SK-N-SH treated with all-trans-retinoic acid at 6 μM for 48 hours (cell line): ENCODE measurements around the gene FEN1.

Experiments
- ATAC-seq: fragments of 200-7000 bp; cut with Tn5 transposase; 3 replicates; pipeline ENCODE4 v1.9.1; 2020; ENCODE audit warnings: mild to moderate bottlenecking, moderate library complexity
- ARNTL ChIP-seq: fragments of 450-650 bp; formaldehyde crosslinking; IDR thresholded peaks from 2 replicates; pipeline ENCODE4 v1.5.0; 2020; ENCODE audit warnings: low read depth, mild to moderate bottlenecking, moderate library complexity, borderline replicate concordance
- BACH2 ChIP-seq: fragments of 250-450 bp; sonication (Bioruptor Pico); IDR thresholded peaks from 2 replicates; pipeline ENCODE4 v1.9.0; 2021; ENCODE audit warnings: mild to moderate bottlenecking, borderline replicate concordance
- GLIS3 ChIP-seq: fragments of 250-450 bp; sonication (Bioruptor Pico); IDR thresholded peaks from 2 replicates; pipeline ENCODE4 v1.5.0; 2020; ENCODE audit warnings: mild to moderate bottlenecking, moderate library complexity
- OSR1 ChIP-seq: fragments of 250-450 bp; sonication (Bioruptor Pico); IDR thresholded peaks from 2 replicates; pipeline ENCODE4 v1.8.0; 2022; ENCODE audit warnings: moderate library complexity, mild to moderate bottlenecking, inconsistent platforms
- PPARA ChIP-seq: fragments of 250-450 bp; sonication (Bioruptor Pico); IDR thresholded peaks from 2 replicates; pipeline ENCODE4 v1.5.0; 2020; ENCODE audit warnings: mild to moderate bottlenecking, borderline replicate concordance
- RARB ChIP-seq: fragments of 250-450 bp; sonication (Bioruptor Pico); IDR thresholded peaks from 2 replicates; pipeline ENCODE4 v1.8.0; 2021; ENCODE audit warnings: mild to moderate bottlenecking, moderate library complexity
- SNAI2 ChIP-seq: fragments of 250-450 bp; sonication (Bioruptor Pico); IDR thresholded peaks from 2 replicates; pipeline ENCODE4 v1.5.0; 2020; ENCODE audit warnings: mild to moderate bottlenecking, moderate library complexity
- TCF4 ChIP-seq: fragments of 250-450 bp; sonication (Bioruptor Pico); IDR thresholded peaks from 2 replicates; pipeline ENCODE4 v1.8.0; 2021; ENCODE audit warnings: mild to moderate bottlenecking, moderate library complexity, borderline replicate concordance
- TOX ChIP-seq: fragments of 250-450 bp; sonication (Bioruptor Pico); IDR thresholded peaks from 2 replicates; pipeline ENCODE4 v1.8.0; 2021; ENCODE audit warnings: mild to moderate bottlenecking, moderate library complexity, borderline replicate concordance
- ZC3H10 ChIP-seq: fragments of 250-450 bp; sonication (Bioruptor Pico); IDR thresholded peaks from 2 replicates; pipeline ENCODE4 v1.5.1; 2021; ENCODE audit warnings: mild to moderate bottlenecking, moderate library complexity
- ZFP3 ChIP-seq: fragments of 250-450 bp; sonication (Bioruptor Pico); IDR thresholded peaks from 2 replicates; pipeline ENCODE4 v1.5.0; 2020; ENCODE audit warnings: mild to moderate bottlenecking, moderate library complexity
- ZFP30 ChIP-seq: fragments of 450-650 bp; formaldehyde crosslinking; IDR thresholded peaks from 2 replicates; pipeline ENCODE4 v1.5.0; 2022; ENCODE audit warnings: mild to moderate bottlenecking, moderate library complexity
- ZNF565 ChIP-seq: fragments of 450-650 bp; formaldehyde crosslinking; conservative IDR thresholded peaks from 2 replicates; pipeline ENCODE4 v1.5.0; 2020; ENCODE audit warnings: low read depth, mild to moderate bottlenecking, moderate library complexity
- ZNF70 ChIP-seq: fragments of 450-650 bp; formaldehyde crosslinking; IDR thresholded peaks from 2 replicates; pipeline ENCODE4 v1.5.0; 2020; ENCODE audit warnings: mild to moderate bottlenecking, moderate library complexity
- ZNF8 ChIP-seq: fragments of 450-650 bp; formaldehyde crosslinking; IDR thresholded peaks from 2 replicates; pipeline ENCODE4 v1.5.0; 2020; ENCODE audit warnings: mild to moderate bottlenecking, moderate library complexity
- TF ChIP-seq, protein P1 (sequence below): fragments of 250-450 bp; sonication (Bioruptor Pico); IDR thresholded peaks from 2 replicates; pipeline ENCODE4 v1.8.0; 2020; ENCODE audit warnings: mild to moderate bottlenecking, moderate library complexity, borderline replicate concordance
- TF ChIP-seq, protein P2 (sequence below): fragments of 250-450 bp; sonication (Bioruptor Pico); IDR thresholded peaks from 2 replicates; pipeline ENCODE4 v1.5.1; 2021; ENCODE audit warnings: mild to moderate bottlenecking, moderate library complexity
- TF ChIP-seq, protein P3 (sequence below): fragments of 250-450 bp; sonication (Bioruptor Pico); IDR thresholded peaks from 2 replicates; pipeline ENCODE4 v1.5.1; 2020; ENCODE audit warnings: low read depth, mild to moderate bottlenecking, moderate library complexity
- TF ChIP-seq, protein P4 (sequence below): fragments of 250-450 bp; sonication (Bioruptor Pico); IDR thresholded peaks from 2 replicates; pipeline ENCODE4 v1.5.0; 2020; ENCODE audit warnings: mild to moderate bottlenecking, moderate library complexity

The FEN1 gene

DNA sequence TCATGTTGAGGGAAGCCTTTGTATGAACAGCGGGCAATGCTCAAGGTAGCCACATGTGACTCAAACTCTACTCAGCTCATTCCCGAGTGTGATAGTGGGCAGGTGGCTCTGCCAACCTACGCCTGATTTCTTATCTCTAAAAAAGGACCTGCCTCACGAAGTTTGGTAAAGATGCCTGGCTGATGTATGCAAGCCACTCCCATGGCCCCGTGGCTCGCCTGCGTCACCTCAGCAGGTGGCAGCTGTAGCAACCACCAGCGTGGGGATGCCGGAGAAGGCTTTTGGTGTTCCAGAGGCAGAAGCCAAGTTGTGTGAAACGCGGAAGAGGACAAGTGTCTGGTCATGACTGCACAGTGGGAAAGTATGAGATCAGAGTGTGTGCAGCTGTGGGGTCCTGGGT lies 40.8 kb downstream of the FEN1 start (continued):
- TF ChIP-seq, protein P1, sequence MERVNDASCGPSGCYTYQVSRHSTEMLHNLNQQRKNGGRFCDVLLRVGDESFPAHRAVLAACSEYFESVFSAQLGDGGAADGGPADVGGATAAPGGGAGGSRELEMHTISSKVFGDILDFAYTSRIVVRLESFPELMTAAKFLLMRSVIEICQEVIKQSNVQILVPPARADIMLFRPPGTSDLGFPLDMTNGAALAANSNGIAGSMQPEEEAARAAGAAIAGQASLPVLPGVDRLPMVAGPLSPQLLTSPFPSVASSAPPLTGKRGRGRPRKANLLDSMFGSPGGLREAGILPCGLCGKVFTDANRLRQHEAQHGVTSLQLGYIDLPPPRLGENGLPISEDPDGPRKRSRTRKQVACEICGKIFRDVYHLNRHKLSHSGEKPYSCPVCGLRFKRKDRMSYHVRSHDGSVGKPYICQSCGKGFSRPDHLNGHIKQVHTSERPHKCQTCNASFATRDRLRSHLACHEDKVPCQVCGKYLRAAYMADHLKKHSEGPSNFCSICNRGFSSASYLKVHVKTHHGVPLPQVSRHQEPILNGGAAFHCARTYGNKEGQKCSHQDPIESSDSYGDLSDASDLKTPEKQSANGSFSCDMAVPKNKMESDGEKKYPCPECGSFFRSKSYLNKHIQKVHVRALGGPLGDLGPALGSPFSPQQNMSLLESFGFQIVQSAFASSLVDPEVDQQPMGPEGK (CRISPR knock-in tag): no peak
- TF ChIP-seq ZC3H10 (CRISPR knock-in tag) (no peak), TOX (CRISPR knock-in tag) (no peak), TCF4 (CRISPR knock-in tag) (no peak), OSR1 (CRISPR knock-in tag) (no peak), GLIS3 (CRISPR knock-in tag) (no peak)

DNA sequence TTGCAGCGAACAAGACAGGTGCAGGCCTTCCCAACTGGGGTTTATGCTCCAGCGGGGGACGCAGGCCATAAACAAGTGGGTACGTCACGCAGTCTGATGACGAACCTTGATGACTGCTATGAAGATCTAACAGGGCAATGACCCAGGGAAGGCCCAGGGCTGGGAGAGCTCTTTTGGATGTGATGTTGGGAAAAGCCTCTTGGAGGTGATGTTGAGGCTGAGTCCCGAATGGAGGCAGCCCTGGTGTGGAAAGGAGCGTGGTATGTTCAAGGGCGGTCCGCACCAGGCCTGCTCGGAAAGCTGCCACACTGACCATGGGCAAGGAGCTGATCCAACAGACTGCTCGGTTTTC lies 41.2 kb downstream of the FEN1 start:
- ATAC-seq: no peak
- TF ChIP-seq ZFP30 (CRISPR knock-in tag): no peak
- TF ChIP-seq, protein P2, sequence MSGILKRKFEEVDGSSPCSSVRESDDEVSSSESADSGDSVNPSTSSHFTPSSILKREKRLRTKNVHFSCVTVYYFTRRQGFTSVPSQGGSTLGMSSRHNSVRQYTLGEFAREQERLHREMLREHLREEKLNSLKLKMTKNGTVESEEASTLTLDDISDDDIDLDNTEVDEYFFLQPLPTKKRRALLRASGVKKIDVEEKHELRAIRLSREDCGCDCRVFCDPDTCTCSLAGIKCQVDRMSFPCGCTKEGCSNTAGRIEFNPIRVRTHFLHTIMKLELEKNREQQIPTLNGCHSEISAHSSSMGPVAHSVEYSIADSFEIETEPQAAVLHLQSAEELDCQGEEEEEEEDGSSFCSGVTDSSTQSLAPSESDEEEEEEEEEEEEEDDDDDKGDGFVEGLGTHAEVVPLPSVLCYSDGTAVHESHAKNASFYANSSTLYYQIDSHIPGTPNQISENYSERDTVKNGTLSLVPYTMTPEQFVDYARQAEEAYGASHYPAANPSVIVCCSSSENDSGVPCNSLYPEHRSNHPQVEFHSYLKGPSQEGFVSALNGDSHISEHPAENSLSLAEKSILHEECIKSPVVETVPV (CRISPR knock-in tag): no peak
- TF ChIP-seq TCF4 (CRISPR knock-in tag): no peak
- no peak for TF ChIP-seq RARB (CRISPR knock-in tag)
- TF ChIP-seq, protein P3, sequence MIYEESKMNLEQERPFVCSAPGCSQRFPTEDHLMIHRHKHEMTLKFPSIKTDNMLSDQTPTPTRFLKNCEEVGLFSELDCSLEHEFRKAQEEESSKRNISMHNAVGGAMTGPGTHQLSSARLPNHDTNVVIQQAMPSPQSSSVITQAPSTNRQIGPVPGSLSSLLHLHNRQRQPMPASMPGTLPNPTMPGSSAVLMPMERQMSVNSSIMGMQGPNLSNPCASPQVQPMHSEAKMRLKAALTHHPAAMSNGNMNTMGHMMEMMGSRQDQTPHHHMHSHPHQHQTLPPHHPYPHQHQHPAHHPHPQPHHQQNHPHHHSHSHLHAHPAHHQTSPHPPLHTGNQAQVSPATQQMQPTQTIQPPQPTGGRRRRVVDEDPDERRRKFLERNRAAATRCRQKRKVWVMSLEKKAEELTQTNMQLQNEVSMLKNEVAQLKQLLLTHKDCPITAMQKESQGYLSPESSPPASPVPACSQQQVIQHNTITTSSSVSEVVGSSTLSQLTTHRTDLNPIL (CRISPR knock-in tag): no peak

DNA sequence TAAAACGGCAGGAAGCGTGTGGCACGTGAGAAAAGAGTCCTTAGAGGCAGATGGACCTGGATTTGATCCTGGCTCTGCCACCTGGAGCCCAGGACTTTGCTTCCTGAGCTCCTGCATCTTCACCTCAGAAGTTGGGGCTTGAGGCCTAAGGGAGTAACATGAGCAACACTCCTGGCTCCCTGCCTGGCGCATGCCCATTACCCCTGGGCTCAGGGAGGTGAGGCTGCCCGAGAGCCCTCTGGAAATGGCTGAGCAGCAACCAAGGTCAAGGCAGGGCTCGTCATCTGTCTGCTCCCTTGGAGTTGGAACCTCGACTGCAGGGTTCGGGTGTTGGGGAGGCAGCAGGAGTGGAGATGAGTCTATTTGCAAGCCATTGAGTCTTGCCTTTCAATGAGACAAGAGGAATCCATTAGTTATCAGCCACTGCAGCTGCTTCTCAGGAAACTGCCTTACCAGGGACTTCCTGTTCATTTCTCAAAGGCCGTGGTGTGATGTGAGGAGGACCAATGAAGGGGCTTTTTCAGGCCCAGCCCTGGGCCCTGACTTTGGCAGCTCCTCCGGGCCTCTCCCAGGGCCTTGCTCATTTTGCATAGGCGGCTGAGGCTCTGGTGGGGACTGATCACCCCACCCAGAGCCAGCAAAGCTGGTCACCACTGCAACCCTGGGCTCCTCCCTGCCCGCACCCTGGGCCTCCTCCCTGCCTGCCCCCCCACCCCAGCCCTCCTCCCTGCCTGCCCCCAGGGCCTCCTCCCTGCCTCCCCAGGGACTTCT lies 41.8 kb downstream of the FEN1 start:
- peak; percentile 55 for ATAC-seq
- no peak for TF ChIP-seq OSR1 (CRISPR knock-in tag)
- TF ChIP-seq, protein P4, sequence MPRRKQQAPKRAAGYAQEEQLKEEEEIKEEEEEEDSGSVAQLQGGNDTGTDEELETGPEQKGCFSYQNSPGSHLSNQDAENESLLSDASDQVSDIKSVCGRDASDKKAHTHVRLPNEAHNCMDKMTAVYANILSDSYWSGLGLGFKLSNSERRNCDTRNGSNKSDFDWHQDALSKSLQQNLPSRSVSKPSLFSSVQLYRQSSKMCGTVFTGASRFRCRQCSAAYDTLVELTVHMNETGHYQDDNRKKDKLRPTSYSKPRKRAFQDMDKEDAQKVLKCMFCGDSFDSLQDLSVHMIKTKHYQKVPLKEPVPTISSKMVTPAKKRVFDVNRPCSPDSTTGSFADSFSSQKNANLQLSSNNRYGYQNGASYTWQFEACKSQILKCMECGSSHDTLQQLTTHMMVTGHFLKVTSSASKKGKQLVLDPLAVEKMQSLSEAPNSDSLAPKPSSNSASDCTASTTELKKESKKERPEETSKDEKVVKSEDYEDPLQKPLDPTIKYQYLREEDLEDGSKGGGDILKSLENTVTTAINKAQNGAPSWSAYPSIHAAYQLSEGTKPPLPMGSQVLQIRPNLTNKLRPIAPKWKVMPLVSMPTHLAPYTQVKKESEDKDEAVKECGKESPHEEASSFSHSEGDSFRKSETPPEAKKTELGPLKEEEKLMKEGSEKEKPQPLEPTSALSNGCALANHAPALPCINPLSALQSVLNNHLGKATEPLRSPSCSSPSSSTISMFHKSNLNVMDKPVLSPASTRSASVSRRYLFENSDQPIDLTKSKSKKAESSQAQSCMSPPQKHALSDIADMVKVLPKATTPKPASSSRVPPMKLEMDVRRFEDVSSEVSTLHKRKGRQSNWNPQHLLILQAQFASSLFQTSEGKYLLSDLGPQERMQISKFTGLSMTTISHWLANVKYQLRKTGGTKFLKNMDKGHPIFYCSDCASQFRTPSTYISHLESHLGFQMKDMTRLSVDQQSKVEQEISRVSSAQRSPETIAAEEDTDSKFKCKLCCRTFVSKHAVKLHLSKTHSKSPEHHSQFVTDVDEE (CRISPR knock-in tag): no peak
- TF ChIP-seq ZFP30 (CRISPR knock-in tag): no peak
- TF ChIP-seq RARB (CRISPR knock-in tag): no peak
- no peak for TF ChIP-seq PPARA
- TF ChIP-seq ZC3H10 (CRISPR knock-in tag): no peak
- TF ChIP-seq ZNF70 (CRISPR knock-in tag): no peak
- no peak for TF ChIP-seq ZNF565 (CRISPR knock-in tag)
- no peak for TF ChIP-seq SNAI2
- no peak for TF ChIP-seq TCF4 (CRISPR knock-in tag)
- no peak for TF ChIP-seq ZNF8 (CRISPR knock-in tag)
- TF ChIP-seq BACH2 (CRISPR knock-in tag): no peak
- no peak for TF ChIP-seq ZFP3 (CRISPR knock-in tag)
- TF ChIP-seq, protein P2 (CRISPR knock-in tag): no peak
- no peak for TF ChIP-seq ARNTL (CRISPR knock-in tag)
- TF ChIP-seq TOX (CRISPR knock-in tag): no peak
- no peak for TF ChIP-seq GLIS3 (CRISPR knock-in tag)
